Thyroid gland (tissue), 4 donors: ENCODE results near the gene MEP1B. TPM values are rescaled to one million over a fixed set of nuclear protein-coding genes. Genes with fewer than 3 reads are reported as not detected.

Experiments used
- DNase-seq, 2 donors: peaks; one replicate each; pipeline ENCODE4 v3.0.0-alpha.2; 2019
- H3K27ac ChIP-seq, 3 donors: fragments of 200-600 bp; sonication (generic); 1 replicate in 2 of 3; 2 replicates in 1 of 3; pipeline ENCODE4 v1.5.1; 2016 to 2019; ENCODE audit warnings: mild to moderate bottlenecking in 1 of 3, moderate library complexity in 1 of 3
- H3K27me3 ChIP-seq: fragments of 200-600 bp; sonication (generic); one replicate; pipeline ENCODE4 v1.5.1; 2019
- H3K36me3 ChIP-seq, 2 donors: fragments of 200-600 bp; sonication (generic); one replicate each; pipeline ENCODE4 v1.5.1; 2016 to 2019
- H3K4me1 ChIP-seq, 2 donors: fragments of 200-600 bp; sonication (generic); one replicate each; pipeline ENCODE4 v1.5.1; 2017 to 2019
- H3K4me3 ChIP-seq, 3 donors: fragments of 200-600 bp; sonication (generic); replicated peaks in 1 of 3; 1 replicate in 2 of 3; 2 replicates in 1 of 3; pipeline ENCODE4 v1.5.1; 2016; ENCODE audit warnings: mild to moderate bottlenecking in 1 of 3
- H3K9me3 ChIP-seq: fragments of 200-600 bp; sonication (generic); one replicate; pipeline ENCODE4 v1.5.1; 2017
- CTCF ChIP-seq, 6 experiments: fragments of 200-600 bp in 3 of 6; fragments of 450-650 bp in 3 of 6; sonication (generic) in 3 of 6; IDR thresholded peaks; one replicate each; pipeline ENCODE4 v1.5.1; 2016 to 2019; ENCODE audit warnings: antibody characterized with exemption in 6 of 6, mild to moderate bottlenecking in 2 of 6, inconsistent platforms in 1 of 6, moderate library complexity in 1 of 6
- POLR2A ChIP-seq, 2 donors: fragments of 450-650 bp; IDR thresholded peaks; one replicate each; pipeline ENCODE4 v1.6.1; 2017; ENCODE audit warnings: antibody characterized with exemption in 2 of 2, mild to moderate bottlenecking in 2 of 2, moderate library complexity in 1 of 2
- WGBS, 2 donors: methylation state at CpG; one replicate each; pipeline ENCODE4 v1.1.5; 2017; 5-methylcytosine and 5-hydroxymethylcytosine counted together
- intact Hi-C: fragments of 100-400 bp; cut with DNase I; formaldehyde crosslinking; loops from one replicate; pipeline ENCODE4 v1.15.1; 2023
- total RNA-seq, 4 donors: library from RNA; depleted of rRNA; stranded (reverse); fragments of >200 nt; gene quantifications; one replicate each; pipeline ENCODE4 v1.2.3, GENCODE V29; 2016

MEP1B gene
- total RNA-seq, 4 donors from 2014 or later = 0.38 TPM; not detected in 3

GRCh38 chr18:32257084-32257785 is 67.4 kb downstream of the MEP1B start:
- Histone ChIP-seq H3K4me1 (no peaks in the 10 kb centered on the region), H3K4me3 (no peak overlapping the region), H3K27me3 (no peaks in the 10 kb centered on the region), H3K27ac (no peak overlapping the region), H3K9me3 (no peaks in the 10 kb centered on the region), H3K36me3 (no peaks in the 10 kb centered on the region)
- no peak for DNase-seq
- intact Hi-C loops = no loop called here
- WGBS, 2 donors = 85 to 86% methylated on average over 5 of the region's 5 CpGs
- TF ChIP-seq CTCF (IDR thresholded peaks at IDR 0.05) = no peak

- TF ChIP-seq POLR2A (IDR thresholded peaks at IDR 0.05) (no peak), CTCF (IDR thresholded peaks at IDR 0.05) (no peak)
- Histone ChIP-seq H3K27ac (no peak overlapping the region), H3K4me1 (no peaks in the 10 kb centered on the region), H3K36me3 (no peaks in the 10 kb centered on the region), H3K4me3 (no peak overlapping the region), H3K27me3 (no peaks in the 10 kb centered on the region), H3K9me3 (no peaks in the 10 kb centered on the region)
- 82 to 88% methylated on average over 2 of the region's 2 CpGs for WGBS, 2 donors
- intact Hi-C loops = no loop called here
- DNase-seq = no peak
Measured at GRCh38 chr18:32258148-32258547, 68.3 kb downstream of the MEP1B start.

- H3K9me3 ChIP-seq = no peaks in the 10 kb centered on the region
- WGBS, 2 donors = 80 to 86% methylated on average over 5 of the region's 5 CpGs
- TF ChIP-seq CTCF (IDR thresholded peaks at IDR 0.05) (no peak), POLR2A (IDR thresholded peaks at IDR 0.05) (no peak)
- no peak for DNase-seq
- intact Hi-C loops = no loop called here
- no peaks in the 10 kb centered on the region for H3K36me3 ChIP-seq
- H3K27me3 ChIP-seq = no peaks in the 10 kb centered on the region
- H3K27ac ChIP-seq = no peak overlapping the region
- H3K4me3 ChIP-seq = no peak overlapping the region
- no peaks in the 10 kb centered on the region for H3K4me1 ChIP-seq
Measured at GRCh38 chr18:32258558-32259204, 68.8 kb downstream of the MEP1B start.

- intact Hi-C loops = no loop called here
- Histone ChIP-seq H3K4me1 (no peaks in the 10 kb centered on the region), H3K36me3 (no peaks in the 10 kb centered on the region), H3K27me3 (no peaks in the 10 kb centered on the region), H3K4me3 (no peak overlapping the region), H3K27ac (no peak overlapping the region), H3K9me3 (no peaks in the 10 kb centered on the region)
- TF ChIP-seq POLR2A (IDR thresholded peaks at IDR 0.05) (no peak), CTCF (IDR thresholded peaks at IDR 0.05) (no peak)
- DNase-seq = no peak
- WGBS, 2 donors = 88 to 92% methylated on average over 6 of the region's 6 CpGs
Measured at GRCh38 chr18:32259553-32259952, 69.7 kb downstream of the MEP1B start.

- no peaks in the 10 kb centered on the region for H3K27me3 ChIP-seq
- H3K4me1 ChIP-seq = no peaks in the 10 kb centered on the region
- no peaks in the 10 kb centered on the region for H3K36me3 ChIP-seq
- no peak overlapping the region for H3K4me3 ChIP-seq
- WGBS, 2 donors = 97 to 99% methylated on average over 5 of the region's 5 CpGs
- H3K27ac ChIP-seq = no peak overlapping the region
- DNase-seq = no peak
- TF ChIP-seq CTCF (IDR thresholded peaks at IDR 0.05) (no peak), POLR2A (IDR thresholded peaks at IDR 0.05) (no peak)
- intact Hi-C loops = loop anchor here (10.0 kb wide), 1 partner anchor 106 kb away; no protein-coding TSS in a partner anchor
- no peaks in the 10 kb centered on the region for H3K9me3 ChIP-seq
Measured at GRCh38 chr18:32261003-32261402, 71.2 kb downstream of the MEP1B start.
